Aorta (tissue), 5 donors: Measurements from ENCODE around the gene TAS2R38. TPM values are rescaled to one million over a fixed set of nuclear protein-coding genes. Genes with fewer than 3 reads are reported as not detected.
"Not testable (repeated sequence)": the region's sequence is repeated elsewhere in the genome, so short reads cannot be mapped to it uniquely, and the experiment has no call there.

ENCODE experiments used
- ATAC-seq: fragments of 200-7000 bp; cut with Tn5 transposase; one replicate; pipeline ENCODE4 v1.9.1; 2022; ENCODE audit warnings: moderate library complexity; ENCODE audit not compliant: low FRiP score
- DNase-seq, 2 donors: peaks; one replicate each; pipeline ENCODE4 v3.0.0-alpha.2; 2020
- H3K27ac ChIP-seq, 2 donors: one replicate each; pipeline ENCODE4 v1.5.1; 2013; ENCODE audit warnings: low read length in 2 of 2, mild to moderate bottlenecking in 2 of 2, moderate library complexity in 2 of 2, control low read depth in 1 of 2, inconsistent platforms in 1 of 2, low read depth in 1 of 2
- H3K27me3 ChIP-seq, 2 donors: one replicate each; pipeline ENCODE4 v1.6.1; 2013; ENCODE audit warnings: control low read depth in 1 of 2, low read length in 1 of 2, mild to moderate bottlenecking in 1 of 2, moderate library complexity in 1 of 2; ENCODE audit not compliant: insufficient read depth in 2 of 2, control insufficient read depth in 1 of 2
- H3K36me3 ChIP-seq, 2 donors: one replicate each; pipeline ENCODE4 v1.6.1; 2013; ENCODE audit warnings: control low read depth in 1 of 2, low read length in 1 of 2, mild to moderate bottlenecking in 1 of 2; ENCODE audit not compliant: insufficient read depth in 2 of 2, control insufficient read depth in 1 of 2
- H3K4me1 ChIP-seq, 2 donors: one replicate each; pipeline ENCODE4 v1.6.1; 2013; ENCODE audit warnings: low read length in 2 of 2, control low read depth in 1 of 2, mild to moderate bottlenecking in 1 of 2, moderate library complexity in 1 of 2; ENCODE audit not compliant: insufficient read depth in 2 of 2, control insufficient read depth in 1 of 2
- H3K4me3 ChIP-seq, 2 donors: one replicate each; pipeline ENCODE4 v1.5.1; 2013; ENCODE audit warnings: low read length in 2 of 2, control low read depth in 1 of 2, mild to moderate bottlenecking in 1 of 2
- H3K9me3 ChIP-seq: one replicate; pipeline ENCODE4 v1.6.1; 2013; ENCODE audit warnings: mild to moderate bottlenecking, low read length; ENCODE audit not compliant: control insufficient read depth
- WGBS, 2 donors: extraction: QIAGEN DNeasy Blood & Tissue Kit; methylation state at CpG; one replicate each; pipeline ENCODE4 v1.1.7; 2013; 5-methylcytosine and 5-hydroxymethylcytosine counted together
- intact Hi-C, 2 donors: fragments of 100-400 bp; cut with DNase I; formaldehyde crosslinking; loops; one replicate each; pipeline versions ENCODE4 v1.14.2 to v1.15.0; 2022
- polyA plus RNA-seq, 2 donors: library from polyadenylated mRNA; stranded (reverse); fragments of 200-250 nt; gene quantifications; one replicate each; pipeline ENCODE4 v1.2.3, GENCODE V29; 2013
- total RNA-seq, 2 donors: library from RNA; stranded (reverse); fragmentation: NEBNext Ultra II Directional; extraction: Animal tissue kit (Norgen Biotek cat#: 25700); gene quantifications; one replicate each; pipeline ENCODE4 v1.2.1, GENCODE V29; 2021
- donor health status: healthy with polysubstance abuse.
- donor health status: Bipolar disorder and iron deficiency.
- donor health status: DM: no; HTN: no; CAD: no.
- donor health status: DM: no; HTN: no; CAD: no.
- donor health status: DM: yes; HTN: yes; CAD: no.

TAS2R38 gene
- total and polyA plus RNA-seq, 4 donors: not detected

- Histone ChIP-seq H3K4me1 (no peaks in the 10 kb centered on the region), H3K27me3 (no peaks in the 10 kb centered on the region), H3K36me3 (no peaks in the 10 kb centered on the region), H3K9me3 (peaks cover 2% of the 10 kb centered on the region), H3K27ac (no peak overlapping the region), H3K4me3 (no peak overlapping the region)
- intact Hi-C loops: no loop called here
- no peak for ATAC-seq
- DNase-seq: no peak
- WGBS, 2 donors: 83 to 85% methylated on average over 4 of the region's 4 CpGs
Measured at GRCh38 chr7:142001163-142001874, 27.7 kb upstream of the TAS2R38 start.

- 77 to 94% methylated on average over 3 of the region's 3 CpGs for WGBS, 2 donors
- ATAC-seq (no peak), DNase-seq (no peak)
- Histone ChIP-seq H3K36me3 (no peaks in the 10 kb centered on the region), H3K4me1 (no peaks in the 10 kb centered on the region), H3K9me3 (peaks cover 2% of the 10 kb centered on the region), H3K27me3 (no peaks in the 10 kb centered on the region), H3K4me3 (no peak overlapping the region), H3K27ac (no peak overlapping the region)
- intact Hi-C loops: no loop called here
Measured at GRCh38 chr7:142000244-142000643, 26.7 kb upstream of the TAS2R38 start.

- no peak overlapping the region for H3K4me3 ChIP-seq
- H3K27me3 ChIP-seq: no peaks in the 10 kb centered on the region
- peaks cover 2% of the 10 kb centered on the region for H3K9me3 ChIP-seq
- intact Hi-C loops: no loop called here
- no peaks in the 10 kb centered on the region for H3K4me1 ChIP-seq
- H3K27ac ChIP-seq: no peak overlapping the region
- no peaks in the 10 kb centered on the region for H3K36me3 ChIP-seq
- WGBS, 2 donors: 41 to 42% methylated on average over 4 of the region's 4 CpGs
- ATAC-seq: no peak
- no peak for DNase-seq
Measured at GRCh38 chr7:141999058-141999623, 25.6 kb upstream of the TAS2R38 start.

- intact Hi-C loops: no loop called here
Measured at GRCh38 chr7:141993354-141993753, 19.8 kb upstream of the TAS2R38 start.

DNA sequence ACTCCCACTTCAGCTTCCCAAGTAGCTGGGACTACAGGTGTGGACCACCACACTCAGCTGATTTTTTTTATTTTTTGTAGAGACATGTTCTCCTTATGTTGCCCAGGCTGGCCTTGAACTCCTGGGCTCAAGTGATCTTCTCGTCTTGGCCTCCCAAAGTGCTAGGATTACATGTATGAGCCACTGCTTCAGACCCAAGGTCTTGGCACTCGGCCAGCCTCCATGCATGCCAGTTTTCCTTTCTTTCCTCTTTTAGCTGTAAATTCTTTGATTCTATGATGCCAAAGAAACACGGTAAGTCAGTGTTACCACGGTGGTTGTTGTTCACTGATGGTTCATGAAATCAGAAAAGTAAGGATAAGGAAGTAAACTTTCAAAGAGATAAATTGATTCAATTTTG lies 19.1 kb upstream of the TAS2R38 start:
- ATAC-seq (no peak), DNase-seq (no peak)
- Histone ChIP-seq H3K9me3 (no peaks in the 10 kb centered on the region), H3K4me1 (no peaks in the 10 kb centered on the region), H3K4me3 (no peak overlapping the region), H3K36me3 (no peaks in the 10 kb centered on the region), H3K27me3 (no peaks in the 10 kb centered on the region), H3K27ac (no peak overlapping the region)
- intact Hi-C loops: no loop called here
- 52 to 54% methylated on average over 4 of the region's 4 CpGs for WGBS, 2 donors

More at GRCh38 chr7:141993354-141993753, 19.8 kb upstream of the TAS2R38 start:
- H3K4me3 ChIP-seq: no peak overlapping the region
- no peaks in the 10 kb centered on the region for H3K36me3 ChIP-seq
- no peak for ATAC-seq
- no peak for DNase-seq
- 95% methylated on average over 1 of the region's 1 CpG for WGBS, 2 donors
- no peaks in the 10 kb centered on the region for H3K27me3 ChIP-seq
- no peak overlapping the region for H3K27ac ChIP-seq
- no peaks in the 10 kb centered on the region for H3K4me1 ChIP-seq
- no peaks in the 10 kb centered on the region for H3K9me3 ChIP-seq

DNA sequence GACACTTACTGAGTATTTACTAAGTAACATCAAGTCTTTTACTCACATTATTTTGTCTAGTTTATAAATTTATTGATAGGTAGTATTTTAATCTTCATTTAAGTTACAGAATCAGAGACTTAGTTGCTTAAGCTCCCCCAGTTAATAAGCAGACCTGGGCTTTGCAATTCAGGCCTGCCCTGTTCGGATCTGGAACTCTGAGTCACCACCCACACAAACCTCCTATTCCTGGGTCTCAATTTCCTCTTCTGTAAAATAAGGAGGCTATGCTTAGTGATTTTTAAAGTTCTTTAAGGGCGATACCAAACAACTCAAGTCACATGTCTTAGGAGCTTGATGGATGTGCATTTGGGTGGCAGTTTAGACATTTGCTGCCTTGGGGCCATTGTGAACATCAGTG lies 18.6 kb upstream of the TAS2R38 start:
- no peak for DNase-seq
- no peaks in the 10 kb centered on the region for H3K36me3 ChIP-seq
- 83 to 89% methylated on average over 2 of the region's 2 CpGs for WGBS, 2 donors

GRCh38 chr7:141991140-141991539 lies 17.6 kb upstream of the TAS2R38 start:
- intact Hi-C loops: no loop called here
- no peak overlapping the region for H3K27ac ChIP-seq
- DNase-seq: no peak
- no peak for ATAC-seq
- 92 to 95% methylated on average over 6 of the region's 6 CpGs for WGBS, 2 donors
- no peaks in the 10 kb centered on the region for H3K27me3 ChIP-seq
- H3K9me3 ChIP-seq: no peaks in the 10 kb centered on the region
- H3K36me3 ChIP-seq: no peaks in the 10 kb centered on the region
- H3K4me1 ChIP-seq: no peaks in the 10 kb centered on the region
- H3K4me3 ChIP-seq: no peak overlapping the region

More for the DNA sequence above, 18.6 kb upstream of the TAS2R38 start:
- Histone ChIP-seq H3K27ac (no peak overlapping the region), H3K27me3 (no peaks in the 10 kb centered on the region), H3K9me3 (no peaks in the 10 kb centered on the region), H3K4me1 (no peaks in the 10 kb centered on the region), H3K4me3 (no peak overlapping the region)
- intact Hi-C loops: no loop called here
- ATAC-seq: no peak

DNA sequence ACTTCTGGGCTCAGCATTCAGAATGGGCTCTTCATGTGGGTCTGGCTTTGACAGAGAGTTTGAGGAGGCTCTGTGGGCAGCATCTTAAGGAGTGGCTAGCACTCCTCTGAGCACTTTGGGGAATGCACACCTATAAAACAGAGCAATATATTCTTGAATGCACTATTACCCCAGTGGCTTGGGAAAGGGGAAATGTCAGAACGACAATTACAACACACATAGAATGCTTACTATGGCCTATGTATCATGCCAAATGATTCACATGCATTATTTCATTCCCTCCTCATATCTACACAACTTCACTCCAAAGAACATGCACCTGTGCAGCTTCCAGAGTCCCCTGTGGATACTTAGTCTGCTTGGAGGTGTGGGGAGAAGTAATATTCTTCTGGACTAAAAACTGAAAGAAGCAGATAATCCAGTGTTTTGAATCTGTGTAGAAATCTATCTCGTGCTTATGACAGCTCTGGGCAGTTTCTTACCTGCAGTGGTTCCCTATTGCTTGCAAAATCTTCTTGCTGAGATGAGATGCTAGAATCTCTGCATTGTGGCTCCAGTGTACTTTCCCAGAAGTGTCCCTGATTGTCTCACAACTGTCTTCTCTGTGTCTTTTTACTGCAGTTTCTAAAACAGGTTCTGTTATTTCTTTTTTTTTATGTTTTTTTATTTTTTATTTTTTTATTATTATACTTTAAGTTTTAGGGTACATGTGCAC lies 16.6 kb upstream of the TAS2R38 start:
- H3K36me3 ChIP-seq: no peaks in the 10 kb centered on the region
- no peak overlapping the region for H3K4me3 ChIP-seq
- H3K4me1 ChIP-seq: no peaks in the 10 kb centered on the region
- no peaks in the 10 kb centered on the region for H3K9me3 ChIP-seq
- 77 to 78% methylated on average over 2 of the region's 2 CpGs for WGBS, 2 donors
- no peak overlapping the region for H3K27ac ChIP-seq
- ATAC-seq (no peak), DNase-seq (no peak)
- intact Hi-C loops: no loop called here
- H3K27me3 ChIP-seq: no peaks in the 10 kb centered on the region

DNA sequence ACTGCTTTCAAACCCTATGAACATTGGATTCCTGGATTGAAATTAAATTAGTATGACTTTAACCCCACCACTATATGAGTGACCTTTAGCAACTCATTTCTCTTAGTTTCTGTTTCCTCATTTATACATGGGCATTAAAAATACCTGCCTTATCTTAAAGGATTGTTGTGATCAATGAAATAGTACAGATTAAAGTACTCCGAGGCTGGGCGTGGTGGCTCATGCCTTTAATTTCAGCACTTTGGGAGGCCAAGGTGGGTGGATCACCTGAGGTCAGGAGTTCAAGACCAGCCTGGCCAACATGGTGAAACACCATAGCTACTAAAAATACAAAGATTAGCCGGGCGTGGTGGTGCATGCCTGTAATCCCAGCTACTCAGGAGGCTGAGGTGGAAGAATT lies 14.2 kb upstream of the TAS2R38 start:
- DNase-seq, ATAC-seq, H3K9me3 ChIP-seq, H3K4me3 ChIP-seq, H3K4me1 ChIP-seq, H3K36me3 ChIP-seq, intact Hi-C loops, H3K27me3 ChIP-seq, H3K27ac ChIP-seq: not testable (repeated sequence)
- WGBS, 2 donors: 87 to 94% methylated on average over 4 of the region's 4 CpGs
